GM12878 (cell line): ENCODE measurements around the gene CFAP74. TPM values are rescaled to one million over a fixed set of nuclear protein-coding genes. Genes with fewer than 3 reads are reported as not detected.

Experiments used
- ATAC-seq: fragments of 200-7000 bp; cut with Tn5 transposase; 3 replicates; pipeline ENCODE4 v1.9.1; 2020; ENCODE audit warnings: mild to moderate bottlenecking, moderate library complexity
- BruUV-seq: library from RNA; stranded (reverse); fragments of 400-500 nt; replicated peaks from 2 replicates; lab custom pipeline; 2021; lab: Mats Ljungman, UMichigan
- CTCF ChIA-PET: fragments of 300-600 bp; sonication (Branson Sonifier 250); formaldehyde crosslinking; extraction: SDS; loops from one replicate; lab custom pipeline; 2021; ENCODE audit warnings: inconsistent platforms; lab: Yijun Ruan, JAX
- POLR2A ChIA-PET: fragments of 350-600 bp; formaldehyde crosslinking; extraction: SDS; loops from one replicate; lab custom pipeline; 2021; ENCODE audit warnings: inconsistent platforms; lab: Charles Lee
- RAD21 ChIA-PET: fragments of 300-600 bp; sonication (Branson Sonifier 250); formaldehyde crosslinking; loops from one replicate; lab custom pipeline; 2023; ENCODE audit warnings: antibody characterized with exemption; ENCODE audit not compliant: unreplicated experiment; lab: Charles Lee
- SMC1A ChIA-PET: fragments of 300-600 bp; sonication (Branson Sonifier 250); formaldehyde crosslinking; loops from one replicate; lab custom pipeline; 2023; ENCODE audit not compliant: unreplicated experiment, uncharacterized antibody; lab: Charles Lee
- DNase-seq: peaks from one replicate; pipeline ENCODE4 v3.0.0-alpha.2; 2011; ENCODE audit warnings: low read depth, low spot score
- FAIRE-seq: peaks from 3 replicates; lab custom pipeline; 2011; peaks lifted over from hg19 to GRCh38; lab: Jason Lieb, UNC
- H2AFZ ChIP-seq: 2 replicates; pipeline ENCODE4 v1.6.0; 2011; ENCODE audit warnings: low read depth, low read length, control low read depth; ENCODE audit not compliant: control insufficient read depth
- H3K27ac ChIP-seq: 2 replicates; pipeline ENCODE4 v1.5.1; 2011; ENCODE audit warnings: control low read depth; ENCODE audit not compliant: control insufficient read depth, insufficient read depth
- H3K27me3 ChIP-seq, 2 experiments: replicated peaks in 1 of 2; 2 replicates each; pipeline versions ENCODE4 v1.6.0 to v1.6.1; 2011; ENCODE audit warnings: low read length in 1 of 2; ENCODE audit not compliant: control insufficient read depth in 2 of 2, insufficient read depth in 2 of 2
- H3K36me3 ChIP-seq, 2 experiments: 2 replicates each; pipeline ENCODE4 v1.5.1; 2011; ENCODE audit warnings: low read length in 1 of 2; ENCODE audit not compliant: control insufficient read depth in 2 of 2, insufficient read depth in 2 of 2
- H3K4me1 ChIP-seq: 2 replicates; pipeline ENCODE4 v1.6.1; 2011; ENCODE audit warnings: mild to moderate bottlenecking, low read length, moderate library complexity, mixed read lengths; ENCODE audit not compliant: control insufficient read depth, insufficient read depth
- H3K4me2 ChIP-seq: 2 replicates; pipeline ENCODE4 v1.6.0; 2011; ENCODE audit warnings: control low read depth; ENCODE audit not compliant: control insufficient read depth, insufficient read depth
- H3K4me3 ChIP-seq: fragments of 200-600 bp; sonication (generic); 2 replicates; pipeline ENCODE4 v1.5.1; 2016
- H3K79me2 ChIP-seq: 2 replicates; pipeline ENCODE4 v1.6.0; 2011; ENCODE audit warnings: low read length; ENCODE audit not compliant: control insufficient read depth, insufficient read depth
- H3K9ac ChIP-seq: 2 replicates; pipeline ENCODE4 v1.8.0; 2011; ENCODE audit warnings: low read length, control low read depth, mixed read lengths; ENCODE audit not compliant: control insufficient read depth, insufficient read depth
- H3K9me3 ChIP-seq: replicated peaks from 3 replicates; pipeline ENCODE4 v1.5.1; 2011; ENCODE audit warnings: mild to moderate bottlenecking, low read length; ENCODE audit not compliant: control insufficient read depth, insufficient read depth
- H4K20me1 ChIP-seq: 2 replicates; pipeline ENCODE4 v1.6.0; 2011; ENCODE audit not compliant: control insufficient read depth, insufficient read depth
- ATF2 ChIP-seq: IDR thresholded peaks from 2 replicates; pipeline ENCODE4 v1.6.1; 2012; ENCODE audit warnings: low read length, inconsistent platforms
- ATF3 ChIP-seq: IDR thresholded peaks from 2 replicates; pipeline ENCODE4 v1.6.1; 2011; ENCODE audit warnings: low read depth, mild to moderate bottlenecking, low read length, moderate library complexity, borderline replicate concordance; ENCODE audit errors: extremely low read depth
- BMI1 ChIP-seq: fragments of 450-650 bp; IDR thresholded peaks from 2 replicates; pipeline ENCODE4 v1.6.1; 2016; ENCODE audit warnings: mild to moderate bottlenecking, moderate library complexity, borderline replicate concordance
- CREB1 ChIP-seq: IDR thresholded peaks from 2 replicates; pipeline ENCODE4 v1.6.1; 2012; ENCODE audit warnings: low read depth, mild to moderate bottlenecking, inconsistent platforms
- CREM ChIP-seq: IDR thresholded peaks from 2 replicates; pipeline ENCODE4 v1.6.1; 2014; ENCODE audit warnings: antibody characterized with exemption, low read depth
- DPF2 ChIP-seq: fragments of 450-650 bp; IDR thresholded peaks from 2 replicates; pipeline ENCODE4 v1.6.1; 2017; ENCODE audit warnings: mild to moderate bottlenecking
- EED ChIP-seq: sonication (generic); IDR thresholded peaks from 2 replicates; pipeline ENCODE4 v1.6.1; 2016; ENCODE audit warnings: antibody characterized with exemption, low read depth
- FOXK2 ChIP-seq: fragments of 450-650 bp; IDR thresholded peaks from 2 replicates; pipeline ENCODE4 v1.6.1; 2017; ENCODE audit warnings: mild to moderate bottlenecking, moderate library complexity
- HDAC2 ChIP-seq: fragments of 200-600 bp; sonication (generic); IDR thresholded peaks from 2 replicates; pipeline ENCODE4 v1.6.1; 2017
- KLF5 ChIP-seq: fragments of 450-650 bp; IDR thresholded peaks from 2 replicates; pipeline ENCODE4 v1.6.1; 2014; ENCODE audit warnings: mild to moderate bottlenecking; ENCODE audit not compliant: partially characterized antibody
- NR2C2 ChIP-seq: IDR thresholded peaks from 2 replicates; pipeline ENCODE4 v1.6.1; 2011; ENCODE audit warnings: borderline replicate concordance, low read depth; ENCODE audit not compliant: control insufficient read depth, insufficient read length
- RB1 ChIP-seq: fragments of 450-650 bp; formaldehyde crosslinking; IDR thresholded peaks from 2 replicates; pipeline ENCODE4 v1.6.1; 2017; ENCODE audit warnings: mild to moderate bottlenecking, borderline replicate concordance
- SREBF1 ChIP-seq: IDR thresholded peaks from 2 replicates; pipeline ENCODE4 v1.6.1; 2012; ENCODE audit warnings: mild to moderate bottlenecking, low read length
- ZBTB11 ChIP-seq: fragments of 450-650 bp; formaldehyde crosslinking; IDR thresholded peaks from 2 replicates; pipeline ENCODE4 v1.5.0; 2022; ENCODE audit warnings: mild to moderate bottlenecking, missing genetic modification characterization
- ZNF274 ChIP-seq: IDR thresholded peaks from one replicate; pipeline ENCODE4 v1.8.0; 2011; ENCODE audit not compliant: insufficient read length, insufficient read depth
- WGBS: methylation state at CpG from one replicate; pipeline ENCODE4 v1.1.6; 2016; ENCODE audit warnings: low lambda C conversion rate; ENCODE audit not compliant: insufficient replicate concordance, insufficient coverage; ENCODE audit errors: missing lambda C conversion rate; 5-methylcytosine and 5-hydroxymethylcytosine counted together
- in situ Hi-C: fragments of 300-500 bp; cut with MboI; formaldehyde crosslinking; loops from 9 replicates; pipeline ENCODE4 v1.14.3; 2018; ENCODE audit warnings: mixed read lengths
- intact Hi-C: fragments of 100-400 bp; cut with micrococcal nuclease; formaldehyde crosslinking; loops from one replicate; pipeline ENCODE4 v1.14.2; 2022; ENCODE audit not compliant: unreplicated experiment
- polyA plus RNA-seq, 11 experiments: library from polyadenylated mRNA; depleted of rRNA in 4 of 11; unstranded in 6 of 11; stranded (reverse) in 5 of 11; fragments of >200 nt; fragmentation: Nextera tagmentation in 4 of 11; fragmentation: Illumina TruSeq in 1 of 11; extraction: Ambion mirVana in 4 of 11; extraction: Trizol in 1 of 11; gene quantifications; 1 replicate in 1 of 11; 2 replicates in 10 of 11; pipeline versions ENCODE4 v1.2.1 to v1.2.3, GENCODE V29; 2011 to 2016; ENCODE audit warnings: inconsistent platforms in 2 of 11, missing spikeins in 2 of 11, low read depth in 1 of 11
- total RNA-seq, 4 experiments: library from RNA; depleted of rRNA in 3 of 4; stranded (reverse); fragments of >200 nt in 3 of 4; fragmentation: Illumina TruSeq in 1 of 4; extraction: Trizol in 1 of 4; gene quantifications; 2 replicates each; pipeline versions ENCODE4 v1.2.1 to v1.2.3, GENCODE V29; 2013 to 2021

Gene CFAP74
- total and polyA plus RNA-seq, 10 of the 15 experiments (the other 5 are each of a cell fraction or from before 2014, with no cell fraction given) = 0.01 TPM; not detected in 9

- Histone ChIP-seq H3K36me3 (no peaks in the 10 kb centered on the region), H2AFZ (no peak overlapping the region), H3K9me3 (no peaks in the 10 kb centered on the region; the same call in 2 of the 3 replicates), H3K27me3 (peaks cover 0 to 1% of the 10 kb centered on the region in 2 experiments; a peak in 2 of 4 replicates), H4K20me1 (no peaks in the 10 kb centered on the region), H3K9ac (no peak overlapping the region), H3K79me2 (no peaks in the 10 kb centered on the region), H3K4me1 (no peaks in the 10 kb centered on the region), H3K4me2 (no peak overlapping the region), H3K27ac (no peak overlapping the region), H3K4me3 (no peak overlapping the region)
- in situ Hi-C loops (no loop called here), intact Hi-C loops (no loop called here)
- RAD21 ChIA-PET = no interaction called here
- ATAC-seq = no peak
- no TSS peak for BruUV-seq
- CTCF ChIA-PET = no interaction called here
- WGBS = 48% methylated on average over 8 of the region's 8 CpGs
- POLR2A ChIA-PET = no interaction called here
- SMC1A ChIA-PET = no interaction called here
- DNase-seq = no peak
- TF ChIP-seq BMI1 (no peak), CREB1 (no peak), RB1 (no peak), FOXK2 (no peak), KLF5 (no peak), ZBTB11 (CRISPR knock-in tag) (no peak), HDAC2 (no peak), CREM (no peak), ZNF274 (no peak), NR2C2 (no peak), ATF2 (no peak), DPF2 (no peak), ATF3 (no peak), EED (no peak), SREBF1 (no peak)
- no peak for FAIRE-seq
These were observed 34.6 kb upstream of the CFAP74 start for GRCh38 chr1:2038229-2038628.
